GOT3 (cell line): Measurements from ENCODE around the gene FCGBP.
A peak's percentile ranks its signal among the peaks of the same experiment; 100 is the strongest.
"Not testable (repeated sequence)": the region's sequence is repeated elsewhere in the genome, so short reads cannot be mapped to it uniquely, and the experiment has no call there.

Source experiments
- DNase-seq: peaks from one replicate; lab custom pipeline; 2025; ENCODE audit warnings: mixed read lengths; lab: John Stamatoyannopoulos, UW

FCGBP gene

GRCh38 chr19:39934584-39935363 is at the start of gene FCGBP:
FCGBP (minus strand) TSS chr19:39934634.
- no peak for DNase-seq

DNA sequence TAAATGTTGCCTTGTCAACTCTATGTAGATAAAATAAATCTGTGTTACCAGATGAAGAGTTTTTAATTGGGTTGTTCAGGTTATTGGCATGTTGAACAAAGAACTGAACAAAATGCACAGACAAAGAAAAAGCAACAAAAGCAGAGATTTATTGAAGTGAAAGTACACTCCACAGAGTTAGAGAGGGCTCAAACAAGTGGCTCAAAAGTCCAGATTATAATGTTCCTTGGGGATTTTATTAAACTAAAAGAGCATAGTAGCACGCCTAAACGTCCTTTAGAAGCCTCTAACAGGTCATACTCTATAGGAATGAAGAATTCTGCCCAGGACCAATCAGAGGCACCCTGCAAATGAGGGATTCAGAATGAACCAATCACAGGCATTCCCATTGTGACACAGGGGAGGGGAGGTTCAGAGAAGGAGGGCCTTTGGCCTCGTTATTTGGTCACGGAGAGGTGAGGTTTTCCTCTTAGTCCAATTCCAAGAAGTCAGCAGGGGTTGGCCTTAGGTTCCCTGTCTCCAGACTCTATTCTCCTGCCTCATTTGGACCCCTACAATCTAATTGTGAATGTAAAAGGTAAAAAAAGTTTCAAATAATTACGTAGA is 49.4 kb upstream of the FCGBP start:
- DNase-seq = no peak

DNA sequence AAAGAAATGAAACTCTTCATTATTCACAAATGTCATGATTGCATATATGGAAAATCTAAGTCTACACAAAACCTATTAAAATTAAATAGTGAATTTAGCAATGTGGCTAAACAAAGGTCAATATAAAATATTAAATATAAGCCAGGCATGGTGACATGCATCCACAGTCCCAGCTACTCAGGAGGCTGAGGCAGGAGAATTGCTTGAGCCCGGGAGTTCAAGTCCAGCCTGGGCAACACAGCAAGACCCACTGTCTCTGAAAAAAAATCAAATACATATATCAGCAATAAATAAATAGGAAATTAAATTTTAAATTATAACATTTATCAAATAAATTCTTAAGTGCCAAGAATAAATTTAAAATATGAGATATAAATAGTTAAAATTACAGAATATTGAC is 48.4 kb upstream of the FCGBP start:
- no peak for DNase-seq

- DNase-seq = no peak
Measured at GRCh38 chr19:39974377-39975155, 40.1 kb upstream of the FCGBP start.

DNA sequence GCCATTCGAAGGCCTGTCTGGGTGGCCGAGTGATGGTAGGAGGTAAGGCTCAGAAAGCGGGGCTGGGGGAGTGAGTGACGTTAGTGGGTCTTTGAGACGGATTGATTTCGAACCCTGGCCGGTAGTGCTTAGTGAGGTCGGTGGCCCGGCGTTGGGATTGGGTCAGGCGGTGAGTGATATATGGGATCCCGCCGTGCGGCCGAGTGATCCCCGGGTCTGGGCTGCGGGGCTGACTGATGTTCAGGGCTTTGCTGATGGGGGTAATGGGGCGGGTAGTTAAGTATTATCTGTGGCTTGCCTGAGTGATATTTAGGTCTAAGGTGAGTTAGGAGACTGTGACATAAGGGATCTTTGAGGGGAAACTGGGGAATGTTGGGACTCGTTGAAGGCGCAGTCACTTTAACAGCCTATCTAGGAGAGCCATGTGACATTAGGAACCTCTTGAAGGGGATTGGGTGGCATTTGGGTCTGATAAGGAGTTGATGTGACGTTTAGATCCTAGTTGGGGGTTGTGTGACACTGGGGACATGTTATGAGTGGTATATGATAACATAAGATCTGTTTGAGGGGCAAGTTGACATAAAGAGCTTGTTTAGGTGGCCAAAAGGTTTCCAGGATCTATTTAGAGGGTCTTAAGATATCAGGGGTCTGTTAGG is 37.1 kb upstream of the FCGBP start:
- no peak for DNase-seq

DNA sequence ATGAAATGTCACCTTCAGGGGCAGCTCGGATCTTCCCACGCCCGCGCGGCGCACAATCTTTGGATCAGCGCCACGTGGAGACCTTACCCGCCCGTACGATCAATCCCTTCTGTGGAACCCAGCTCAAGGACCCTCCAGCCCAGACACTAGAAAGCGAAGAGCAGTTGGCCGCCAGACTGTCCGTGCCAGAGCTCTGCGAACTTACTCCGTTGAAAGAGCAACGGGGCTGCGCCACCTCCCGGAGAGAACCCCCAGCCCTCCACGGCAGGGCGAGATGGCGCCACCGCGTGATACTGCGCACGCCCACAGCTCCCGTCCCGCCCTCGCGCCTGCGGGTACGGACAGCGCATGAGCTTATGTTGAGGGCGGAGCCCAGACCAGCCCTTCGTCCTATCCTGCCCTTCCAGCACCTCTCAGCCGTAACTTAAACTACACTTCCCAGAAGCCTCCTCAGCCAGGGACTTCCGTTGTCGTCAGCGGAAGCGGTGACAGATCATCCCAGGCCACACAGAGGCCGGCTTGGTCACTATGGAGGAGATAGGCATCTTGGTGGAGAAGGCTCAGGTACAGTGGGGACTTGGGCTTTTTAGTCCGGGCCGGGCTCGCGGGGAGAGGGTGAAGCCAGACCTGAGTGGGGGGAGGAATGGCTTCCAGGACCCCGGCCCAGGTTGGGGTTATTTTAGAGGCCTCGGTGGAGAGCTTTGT is 36.4 kb upstream of the FCGBP start, which contains the start of gene PSMC4:
TSS of gene PSMC4 (plus strand) at position 491 of the 705 bp plus-strand sequence. CDS start at position 529, 38 bp downstream.
- peak; percentile 93 for DNase-seq

DNA sequence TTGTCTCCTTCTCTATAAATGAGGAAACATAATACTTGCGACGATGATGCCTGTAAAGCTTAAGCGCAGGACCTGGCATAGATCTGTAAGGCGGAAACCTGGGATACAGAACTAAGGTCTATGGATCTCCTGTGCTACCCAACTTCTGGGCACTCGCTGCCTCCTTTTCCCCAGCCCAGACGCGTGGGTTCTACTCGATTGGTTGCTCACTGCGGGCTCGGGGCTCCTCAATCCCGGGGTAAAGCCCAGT is 35.9 kb upstream of the FCGBP start:
- DNase-seq = no peak

DNA sequence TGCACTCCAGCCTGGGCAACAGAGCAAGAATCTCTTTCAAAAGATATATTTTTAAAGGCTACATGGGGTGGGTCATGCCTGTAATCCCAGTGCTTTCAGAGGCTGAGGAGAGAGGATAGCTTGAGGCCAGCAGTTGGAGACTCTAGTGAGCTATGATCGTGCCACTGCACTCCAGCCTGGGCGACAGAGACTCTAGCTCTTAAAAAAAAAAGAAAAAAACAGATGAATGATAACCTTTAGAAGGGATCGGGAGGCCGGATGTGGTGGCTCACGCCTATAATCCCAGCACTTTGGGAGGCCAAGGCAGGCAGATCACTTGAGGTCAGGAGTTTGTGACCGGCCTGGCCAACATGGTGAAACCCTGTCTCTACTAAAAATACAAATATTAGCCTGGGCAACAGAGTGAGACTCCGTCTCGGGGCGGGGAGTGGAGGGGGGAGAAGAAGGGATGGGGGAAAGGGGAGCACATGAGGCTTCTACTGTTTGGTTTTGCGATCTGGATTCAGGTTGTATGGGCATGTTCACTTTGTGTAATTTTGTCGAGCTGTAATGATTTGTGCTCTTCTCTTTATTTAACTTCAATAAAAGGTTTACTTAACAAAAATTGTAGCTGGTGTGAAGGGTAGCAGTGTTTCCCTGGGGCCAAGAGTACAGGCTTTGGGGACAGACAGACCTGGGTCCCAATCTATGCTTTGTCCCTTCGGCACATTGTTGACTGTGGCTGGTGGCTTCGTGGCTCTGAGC is 35.4 kb upstream of the FCGBP start:
- DNase-seq = no peak

- DNase-seq = no peak
Measured at GRCh38 chr19:39969266-39969665, 34.8 kb upstream of the FCGBP start.

GRCh38 chr19:39968789-39969188 is 34.4 kb upstream of the FCGBP start:
- DNase-seq = no peak

DNA sequence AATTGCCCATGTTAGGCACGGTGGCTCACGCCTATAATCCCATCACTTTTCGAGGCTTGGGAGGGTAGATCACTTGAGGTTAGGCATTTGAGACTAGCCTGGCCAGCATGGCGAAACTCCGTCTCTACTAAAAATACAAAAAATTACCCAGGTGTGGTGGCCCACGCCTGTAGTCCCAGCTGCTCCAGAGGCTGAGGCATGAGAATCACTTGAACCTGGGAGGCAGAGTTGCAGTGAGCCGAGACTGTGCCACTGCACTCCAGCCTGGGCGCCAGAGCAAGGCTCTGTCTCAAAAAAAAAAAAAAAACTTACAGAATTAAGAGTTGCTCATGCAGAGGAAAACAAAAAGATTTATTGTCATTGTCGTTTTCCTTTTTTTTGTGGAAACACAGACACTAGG is 33.1 kb upstream of the FCGBP start:
- no peak for DNase-seq

GRCh38 chr19:39966617-39967016 is 32.2 kb upstream of the FCGBP start:
- DNase-seq = no peak

DNA sequence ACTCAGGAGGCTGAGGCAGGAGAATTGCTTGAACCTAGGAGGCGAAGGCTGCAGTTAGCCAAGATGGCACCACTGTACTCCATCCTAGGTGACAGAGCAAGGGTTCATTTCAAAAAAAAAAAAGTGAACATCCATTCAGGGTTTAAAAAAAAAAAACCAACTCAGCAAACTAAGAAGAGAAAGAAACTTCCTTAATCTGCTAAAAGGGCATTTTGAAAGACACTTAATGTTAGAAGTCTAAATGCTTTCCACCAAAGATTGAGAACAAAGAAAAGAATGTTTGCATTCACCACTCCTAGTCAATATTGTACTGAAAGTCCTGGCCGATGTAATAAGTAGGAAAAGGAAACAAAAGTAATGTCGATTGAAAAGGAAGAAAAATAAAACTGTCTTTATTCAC is 29.5 kb upstream of the FCGBP start:
- no peak for DNase-seq

DNA sequence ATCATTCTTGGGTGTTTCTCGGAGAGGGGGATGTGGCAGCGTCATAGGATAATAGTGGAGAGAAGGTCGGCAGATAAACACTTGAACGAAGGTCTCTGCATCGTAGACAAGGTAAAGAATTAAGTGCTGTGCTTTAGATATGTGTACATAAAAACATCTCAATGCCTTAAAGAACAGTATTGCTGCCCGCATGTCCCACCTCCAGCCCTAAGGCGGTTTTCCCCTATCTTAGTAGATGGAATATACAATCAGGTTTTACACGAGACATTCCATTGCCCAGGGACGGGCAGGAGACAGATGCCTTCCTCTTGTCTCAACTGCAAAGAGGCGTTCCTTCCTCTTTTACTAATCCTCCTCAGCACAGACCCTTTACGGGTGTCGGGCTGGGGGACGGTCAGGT is 25.0 kb upstream of the FCGBP start:
- not testable (repeated sequence) for DNase-seq

DNA sequence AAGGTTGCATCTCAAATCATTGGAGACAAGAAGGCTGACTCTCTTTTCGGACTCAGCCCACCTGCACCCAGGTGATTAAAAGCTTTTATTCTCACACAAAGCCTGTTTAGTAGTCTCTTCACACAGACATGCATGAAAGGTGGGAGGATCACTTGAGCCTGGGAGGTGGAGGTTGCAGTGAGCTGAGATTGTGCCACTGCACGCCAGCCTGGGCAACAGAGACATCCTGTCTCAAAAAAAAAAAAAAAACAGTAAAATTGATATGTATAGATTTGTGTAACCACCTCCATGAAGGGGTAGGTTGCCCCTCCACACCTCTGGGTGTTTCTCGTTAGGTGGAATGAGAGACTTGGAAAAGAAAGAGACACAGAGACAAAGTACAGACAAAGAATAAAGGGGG is 24.5 kb upstream of the FCGBP start:
- not testable (repeated sequence) for DNase-seq

DNA sequence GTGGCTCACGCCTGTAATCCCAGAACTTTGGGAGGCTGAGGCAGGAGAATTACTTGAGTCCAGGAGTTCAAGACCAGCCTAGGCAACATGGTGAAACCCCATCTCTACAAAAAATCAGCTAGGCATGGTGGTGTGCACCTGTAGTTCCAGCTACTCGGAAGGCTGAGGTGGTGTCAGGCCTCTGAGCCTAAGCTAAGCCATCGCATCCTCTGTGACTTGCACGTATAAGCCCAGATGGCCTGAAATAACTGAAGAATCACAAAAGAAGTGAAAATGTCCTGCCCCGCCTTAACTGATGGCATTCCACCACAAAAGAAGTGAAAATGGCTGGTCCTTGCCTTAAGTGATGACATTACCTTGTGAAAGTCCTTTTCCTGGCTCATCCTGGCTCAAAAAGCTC is 23.5 kb upstream of the FCGBP start:
- not testable (repeated sequence) for DNase-seq

DNA sequence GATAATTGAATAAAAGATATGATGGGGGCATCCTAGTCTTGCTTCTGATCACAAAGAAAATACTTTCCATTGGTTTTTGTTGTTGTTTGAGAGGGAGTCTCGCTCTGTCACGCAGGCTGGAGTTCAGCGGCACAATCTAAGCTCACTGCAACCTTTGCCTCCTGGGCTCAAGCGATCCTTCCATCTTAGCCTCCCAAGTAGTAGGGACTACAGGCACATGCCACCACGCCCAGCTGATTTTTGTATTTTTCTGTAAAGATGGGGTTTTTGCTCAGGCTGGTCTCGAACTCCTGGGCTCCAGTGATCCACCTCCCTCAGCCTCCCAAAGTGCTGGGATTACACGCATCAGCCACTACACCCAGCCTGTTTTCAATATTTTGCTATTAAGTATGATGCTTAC is 19.5 kb upstream of the FCGBP start:
- no peak for DNase-seq

- DNase-seq = no peak
Measured at GRCh38 chr19:39951686-39952085, 17.3 kb upstream of the FCGBP start.

GRCh38 chr19:39951065-39951650 is 16.7 kb upstream of the FCGBP start:
- DNase-seq = no peak

- no peak for DNase-seq
Measured at GRCh38 chr19:39949026-39949747, 14.8 kb upstream of the FCGBP start.
